Fibroblast of lung (primary cell): ENCODE measurements around the gene MMP25. TPM values are rescaled to one million over a fixed set of nuclear protein-coding genes. Genes with fewer than 3 reads are reported as not detected.

Source experiments
- DNase-seq, 2 donors: peaks; one replicate each; pipeline versions ENCODE4 v3.0.0 to v3.0.0-alpha.2; 2010; ENCODE audit warnings: low read depth in 2 of 2
- H2AFZ ChIP-seq: 2 replicates; pipeline ENCODE4 v1.5.1; 2012; ENCODE audit warnings: low read length, control low read depth, inconsistent platforms
- H3K27ac ChIP-seq: 2 replicates; pipeline ENCODE4 v1.5.1; 2011; ENCODE audit warnings: low read length, control low read depth; ENCODE audit not compliant: insufficient read depth
- H3K27me3 ChIP-seq: 2 replicates; pipeline ENCODE4 v1.5.1; 2011; ENCODE audit warnings: mild to moderate bottlenecking, low read length; ENCODE audit not compliant: control insufficient read depth, insufficient read depth
- H3K36me3 ChIP-seq: 2 replicates; pipeline ENCODE4 v1.5.1; 2011; ENCODE audit warnings: low read length; ENCODE audit not compliant: control insufficient read depth, insufficient read depth
- H3K4me1 ChIP-seq: 2 replicates; pipeline ENCODE4 v1.5.1; 2011; ENCODE audit warnings: low read length; ENCODE audit not compliant: control insufficient read depth, insufficient read depth; ENCODE audit errors: extremely low read depth
- H3K4me2 ChIP-seq: 2 replicates; pipeline ENCODE4 v1.5.1; 2011; ENCODE audit warnings: low read length, control low read depth; ENCODE audit not compliant: insufficient read depth; ENCODE audit errors: extremely low read depth
- H3K4me3 ChIP-seq, 4 experiments: fragments of 200-600 bp in 1 of 4; sonication (generic) in 1 of 4; replicated peaks in 1 of 4; 2 replicates each; pipeline ENCODE4 v1.5.1; 2011 to 2016; ENCODE audit warnings: low read length in 4 of 4, low read depth in 3 of 4, mild to moderate bottlenecking in 3 of 4, control low read depth in 2 of 4, inconsistent platforms in 1 of 4, mixed read lengths in 1 of 4; ENCODE audit not compliant: insufficient read depth in 1 of 4; ENCODE audit errors: control extremely low read depth in 1 of 4
- H3K79me2 ChIP-seq: 2 replicates; pipeline ENCODE4 v1.5.1; 2012; ENCODE audit warnings: mild to moderate bottlenecking, low read length, inconsistent platforms; ENCODE audit not compliant: control insufficient read depth, insufficient read depth
- H3K9ac ChIP-seq: 2 replicates; pipeline ENCODE4 v1.5.1; 2011; ENCODE audit warnings: mild to moderate bottlenecking, low read length, control low read depth; ENCODE audit not compliant: insufficient read depth
- H3K9me3 ChIP-seq: 2 replicates; pipeline ENCODE4 v1.5.1; 2012; ENCODE audit warnings: low read depth, low read length; ENCODE audit not compliant: control insufficient read depth, insufficient read depth
- H4K20me1 ChIP-seq: 2 replicates; pipeline ENCODE4 v1.5.1; 2011; ENCODE audit warnings: low read length; ENCODE audit not compliant: control insufficient read depth, insufficient read depth; ENCODE audit errors: extremely low read depth
- CTCF ChIP-seq, 2 donors: IDR thresholded peaks in 1 of 2; conservative IDR thresholded peaks in 1 of 2; 1 replicate in 1 of 2; 2 replicates in 1 of 2; pipeline ENCODE4 v1.5.1; 2011 to 2012; ENCODE audit warnings: low read length in 2 of 2, control low read depth in 1 of 2, inconsistent platforms in 1 of 2, low read depth in 1 of 2, mild to moderate bottlenecking in 1 of 2
- EZH2 ChIP-seq: IDR thresholded peaks from 2 replicates; pipeline ENCODE4 v1.5.1; 2012; ENCODE audit warnings: low read length, control low read depth, mild to moderate bottlenecking; ENCODE audit errors: missing control alignments
- polyA plus RNA-seq, 2 donors: library from polyadenylated mRNA; depleted of rRNA in 1 of 2; stranded (reverse) in 1 of 2; unstranded in 1 of 2; fragments of >200 nt; gene quantifications; 2 replicates each; pipeline ENCODE4 v1.2.1, GENCODE V29; 2011 to 2012; ENCODE audit warnings: missing spikeins in 1 of 2
- total RNA-seq: library from RNA; depleted of rRNA; stranded (reverse); fragments of >200 nt; gene quantifications from 2 replicates; pipeline ENCODE4 v1.2.1, GENCODE V29; 2014

The MMP25 gene
- total and polyA plus RNA-seq, 2 donors (not counting 1 experiment from before 2014, with no cell fraction given): 0.03 TPM; not detected in 1

GRCh38 chr16:3062553-3062952 lies 16.2 kb downstream of the MMP25 start:
- Histone ChIP-seq H3K27ac (no peak overlapping the region), H3K4me3 (no peak overlapping the region), H3K27me3 (no peaks in the 10 kb centered on the region), H3K36me3 (no peaks in the 10 kb centered on the region), H3K4me1 (peaks cover 3% of the 10 kb centered on the region), H2AFZ (no peak overlapping the region), H3K79me2 (no peaks in the 10 kb centered on the region), H3K4me2 (no peak overlapping the region), H3K9me3 (no peaks in the 10 kb centered on the region), H3K9ac (no peak overlapping the region), H4K20me1 (no peaks in the 10 kb centered on the region)
- no peak for DNase-seq
- TF ChIP-seq CTCF (conservative IDR thresholded peaks at IDR 0.05 in 1 of 2, IDR thresholded peaks at IDR 0.05 in 1 of 2; ENCODE audit: low read depth in 1 of 2, low read length in 2 of 2) (no peak), EZH2 (no peak)

GRCh38 chr16:3063625-3064386 lies 17.4 kb downstream of the MMP25 start:
- Histone ChIP-seq H3K4me2 (no peak overlapping the region), H3K9me3 (no peaks in the 10 kb centered on the region), H3K27ac (no peak overlapping the region), H3K27me3 (no peaks in the 10 kb centered on the region), H3K4me3 (no peak overlapping the region), H2AFZ (no peak overlapping the region), H3K4me1 (peaks cover 3% of the 10 kb centered on the region), H3K36me3 (no peaks in the 10 kb centered on the region), H3K79me2 (no peaks in the 10 kb centered on the region), H3K9ac (no peak overlapping the region), H4K20me1 (no peaks in the 10 kb centered on the region)
- no peak for DNase-seq
- TF ChIP-seq EZH2: no peak
- TF ChIP-seq CTCF (conservative IDR thresholded peaks at IDR 0.05 in 1 of 2, IDR thresholded peaks at IDR 0.05 in 1 of 2; ENCODE audit: low read depth in 1 of 2, low read length in 2 of 2): no peak

- Histone ChIP-seq H3K9ac (no peak within 1 kb of the TSS), H3K9me3 (no peaks in the 10 kb centered on the region), H3K4me2 (no peak within 1 kb of the TSS), H3K27me3 (no peaks in the 10 kb centered on the region), H2AFZ (no peak within 1 kb of the TSS), H4K20me1 (no peaks in the 10 kb centered on the region), H3K79me2 (no peaks in the 10 kb centered on the region), H3K4me1 (peaks cover 3% of the 10 kb centered on the region), H3K4me3 (peak within 1 kb of the TSS in 1 of 4 experiments; percentile 53), H3K27ac (no peak within 1 kb of the TSS), H3K36me3 (no peaks in the 10 kb centered on the region)
- TF ChIP-seq EZH2 (no peak), CTCF (conservative IDR thresholded peaks at IDR 0.05 in 1 of 2, IDR thresholded peaks at IDR 0.05 in 1 of 2; ENCODE audit: low read depth in 1 of 2, low read length in 2 of 2) (no peak)
- DNase-seq: peak; percentile 47 to 57
Observed at GRCh38 chr16:3065069-3065741, 18.8 kb downstream of the MMP25 start, which contains the start of gene IL32. TSS of gene IL32 (plus strand) at chr16:3065640. CDS start at chr16:3065812, 172 bp downstream.
